ENCODE measurements around the gene SEMA3A. TPM values are rescaled to one million over a fixed set of nuclear protein-coding genes. Genes with fewer than 3 reads are reported as not detected.

Gene SEMA3A
- total RNA-seq, 1 donor from 2014 or later, result 0.75 TPM

GRCh38 chr7:84136809-84137208 lies 57.8 kb downstream of the SEMA3A start:
- no peaks in the 10 kb centered on the region for H3K4me1 ChIP-seq
- no peaks in the 10 kb centered on the region for H3K9me3 ChIP-seq
- no peaks in the 10 kb centered on the region for H3K36me3 ChIP-seq
- H3K4me3 ChIP-seq, result no peak overlapping the region
- H3K27me3 ChIP-seq, result no peaks in the 10 kb centered on the region
- TF ChIP-seq CTCF (IDR thresholded peaks at IDR 0.05), result no peak
- no peak for DNase-seq (ENCODE audit: low spot score in 2 of 2)
- intact Hi-C loops (cut with DNase I), result no loop called here
- no peak overlapping the region for H3K27ac ChIP-seq

- Histone ChIP-seq H3K36me3 (no peaks in the 10 kb centered on the region), H3K27ac (no peak overlapping the region)
- no peak for TF ChIP-seq CTCF (IDR thresholded peaks at IDR 0.05)
Measured at GRCh38 chr7:84136336-84136735, 58.3 kb downstream of the SEMA3A start.

GRCh38 chr7:84134169-84134568 lies 60.4 kb downstream of the SEMA3A start:
- no peaks in the 10 kb centered on the region for H3K27me3 ChIP-seq
- no peaks in the 10 kb centered on the region for H3K4me1 ChIP-seq
- no peak overlapping the region for H3K27ac ChIP-seq
- intact Hi-C loops (cut with DNase I), result no loop called here
- H3K36me3 ChIP-seq, result no peaks in the 10 kb centered on the region
- H3K4me3 ChIP-seq, result no peak overlapping the region
- no peak for TF ChIP-seq CTCF (IDR thresholded peaks at IDR 0.05)
- no peaks in the 10 kb centered on the region for H3K9me3 ChIP-seq
- DNase-seq (ENCODE audit: low spot score in 2 of 2), result no peak

More at GRCh38 chr7:84136336-84136735, 58.3 kb downstream of the SEMA3A start:
- Histone ChIP-seq H3K9me3 (no peaks in the 10 kb centered on the region), H3K27me3 (no peaks in the 10 kb centered on the region), H3K4me1 (no peaks in the 10 kb centered on the region), H3K4me3 (no peak overlapping the region)
- no peak for DNase-seq (ENCODE audit: low spot score in 2 of 2)
- intact Hi-C loops (cut with DNase I), result no loop called here

- Histone ChIP-seq H3K4me3 (no peak overlapping the region), H3K27ac (no peak overlapping the region), H3K4me1 (no peaks in the 10 kb centered on the region), H3K36me3 (no peaks in the 10 kb centered on the region), H3K27me3 (no peaks in the 10 kb centered on the region), H3K9me3 (no peaks in the 10 kb centered on the region)
- intact Hi-C loops (cut with DNase I), result no loop called here
- TF ChIP-seq CTCF (IDR thresholded peaks at IDR 0.05), result no peak
- DNase-seq (ENCODE audit: low spot score in 2 of 2), result no peak
Measured at GRCh38 chr7:84125654-84126053, 68.9 kb downstream of the SEMA3A start.

GRCh38 chr7:84123965-84124547 lies 70.5 kb downstream of the SEMA3A start:
- DNase-seq (ENCODE audit: low spot score in 2 of 2), result no peak
- Histone ChIP-seq H3K27me3 (no peaks in the 10 kb centered on the region), H3K4me3 (no peak overlapping the region), H3K4me1 (no peaks in the 10 kb centered on the region), H3K9me3 (no peaks in the 10 kb centered on the region), H3K27ac (no peak overlapping the region), H3K36me3 (no peaks in the 10 kb centered on the region)
- no peak for TF ChIP-seq CTCF (IDR thresholded peaks at IDR 0.05)
- intact Hi-C loops (cut with DNase I), result no loop called here

All from ascending aorta (tissue), 2 donors.